ENCODE measurements around the gene CXXC1.
A peak's percentile ranks its signal among the peaks of the same experiment; 100 is the strongest.

CXXC1 gene

GRCh38 chr18:50285071-50285470 lies 2.4 kb downstream of the CXXC1 start:
- H3K4me3 ChIP-seq (ENCODE audit: low read depth, low read length): no peak overlapping the region
- TF ChIP-seq, protein P1, sequence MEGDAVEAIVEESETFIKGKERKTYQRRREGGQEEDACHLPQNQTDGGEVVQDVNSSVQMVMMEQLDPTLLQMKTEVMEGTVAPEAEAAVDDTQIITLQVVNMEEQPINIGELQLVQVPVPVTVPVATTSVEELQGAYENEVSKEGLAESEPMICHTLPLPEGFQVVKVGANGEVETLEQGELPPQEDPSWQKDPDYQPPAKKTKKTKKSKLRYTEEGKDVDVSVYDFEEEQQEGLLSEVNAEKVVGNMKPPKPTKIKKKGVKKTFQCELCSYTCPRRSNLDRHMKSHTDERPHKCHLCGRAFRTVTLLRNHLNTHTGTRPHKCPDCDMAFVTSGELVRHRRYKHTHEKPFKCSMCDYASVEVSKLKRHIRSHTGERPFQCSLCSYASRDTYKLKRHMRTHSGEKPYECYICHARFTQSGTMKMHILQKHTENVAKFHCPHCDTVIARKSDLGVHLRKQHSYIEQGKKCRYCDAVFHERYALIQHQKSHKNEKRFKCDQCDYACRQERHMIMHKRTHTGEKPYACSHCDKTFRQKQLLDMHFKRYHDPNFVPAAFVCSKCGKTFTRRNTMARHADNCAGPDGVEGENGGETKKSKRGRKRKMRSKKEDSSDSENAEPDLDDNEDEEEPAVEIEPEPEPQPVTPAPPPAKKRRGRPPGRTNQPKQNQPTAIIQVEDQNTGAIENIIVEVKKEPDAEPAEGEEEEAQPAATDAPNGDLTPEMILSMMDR (IDR thresholded peaks at IDR 0.05; ENCODE audit: low read depth, low read length): no peak

- H3K4me3 ChIP-seq (ENCODE audit: low read depth, low read length): no peak overlapping the region
- TF ChIP-seq, protein P1 (IDR thresholded peaks at IDR 0.05; ENCODE audit: low read depth, low read length): no peak
These were observed 3.1 kb downstream of the CXXC1 start for GRCh38 chr18:50284255-50284885.

DNA sequence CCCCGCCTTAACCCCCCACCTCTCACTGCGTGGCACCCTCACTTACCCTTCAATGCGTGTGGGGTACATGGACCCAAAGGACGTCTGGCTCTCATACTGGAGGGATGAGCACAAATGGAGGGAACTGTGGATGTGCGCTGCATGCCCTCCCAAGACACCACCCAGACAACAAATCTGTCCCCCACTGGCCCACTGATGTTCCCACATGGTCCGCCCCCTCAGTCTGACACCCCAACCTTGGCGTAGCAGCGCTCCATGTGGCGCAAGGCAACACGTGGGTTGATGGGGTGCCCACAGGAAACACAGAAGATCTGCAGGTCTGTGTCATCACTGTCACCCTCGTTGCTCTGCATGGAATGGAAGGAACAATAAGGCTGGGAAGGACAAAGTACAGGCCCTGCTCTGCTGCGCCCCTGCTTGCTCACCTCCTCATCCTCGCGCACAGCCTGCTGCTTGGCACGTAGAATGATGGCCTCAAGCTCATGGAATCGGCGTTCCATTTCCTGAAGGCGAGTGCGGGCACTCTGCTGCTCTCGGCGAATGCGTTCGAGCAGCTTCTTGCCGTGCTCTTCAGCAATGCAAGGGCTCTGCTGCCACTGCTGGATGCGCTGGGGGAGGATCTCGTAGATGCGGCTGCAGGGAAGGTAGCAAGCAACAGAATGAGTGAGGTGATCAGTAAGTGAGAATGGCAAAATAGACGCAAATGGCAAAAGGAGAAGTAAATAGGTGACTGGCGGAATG lies 3.9 kb downstream of the CXXC1 start:
- TF ChIP-seq, protein P1 (IDR thresholded peaks at IDR 0.05; ENCODE audit: low read depth, low read length): no peak
- H3K4me3 ChIP-seq (ENCODE audit: low read depth, low read length): no peak overlapping the region

GRCh38 chr18:50282521-50283335 lies 4.8 kb downstream of the CXXC1 start:
- TF ChIP-seq, protein P1 (IDR thresholded peaks at IDR 0.05; ENCODE audit: low read depth, low read length): no peak
- H3K4me3 ChIP-seq (ENCODE audit: low read depth, low read length): no peak overlapping the region

- TF ChIP-seq, protein P1 (IDR thresholded peaks at IDR 0.05; ENCODE audit: low read depth, low read length): no peak
- peak overlapping the region; percentile 99 for H3K4me3 ChIP-seq (ENCODE audit: low read depth, low read length)
These were observed 5.4 kb downstream of the CXXC1 start for GRCh38 chr18:50281972-50282520.

- H3K4me3 ChIP-seq (ENCODE audit: low read depth, low read length): peak within 1 kb of the TSS; percentile 99
- TF ChIP-seq, protein P1 (IDR thresholded peaks at IDR 0.05; ENCODE audit: low read depth, low read length): 0 out of 2 replicates have a peak, but pooled peaks have one; percentile 0
These were observed 6.1 kb downstream of the CXXC1 start, which contains the start of gene MBD1 for GRCh38 chr18:50281295-50281971. Gene MBD1 (minus strand): TSS chr18:50281523. CDS start chr18:50279992, 1,531 bp downstream.

All from WI38 (cell line).